ENCODE results near the gene OXA1L. TPM values are rescaled to one million over a fixed set of nuclear protein-coding genes. Genes with fewer than 3 reads are reported as not detected.
"Not testable (repeated sequence)": the region's sequence is repeated elsewhere in the genome, so short reads cannot be mapped to it uniquely, and the experiment has no call there.

OXA1L gene
- 82.8 and 106 TPM in 2 replicates for total RNA-seq (2014; rRNA removed; shearing (Covaris generic))

DNA sequence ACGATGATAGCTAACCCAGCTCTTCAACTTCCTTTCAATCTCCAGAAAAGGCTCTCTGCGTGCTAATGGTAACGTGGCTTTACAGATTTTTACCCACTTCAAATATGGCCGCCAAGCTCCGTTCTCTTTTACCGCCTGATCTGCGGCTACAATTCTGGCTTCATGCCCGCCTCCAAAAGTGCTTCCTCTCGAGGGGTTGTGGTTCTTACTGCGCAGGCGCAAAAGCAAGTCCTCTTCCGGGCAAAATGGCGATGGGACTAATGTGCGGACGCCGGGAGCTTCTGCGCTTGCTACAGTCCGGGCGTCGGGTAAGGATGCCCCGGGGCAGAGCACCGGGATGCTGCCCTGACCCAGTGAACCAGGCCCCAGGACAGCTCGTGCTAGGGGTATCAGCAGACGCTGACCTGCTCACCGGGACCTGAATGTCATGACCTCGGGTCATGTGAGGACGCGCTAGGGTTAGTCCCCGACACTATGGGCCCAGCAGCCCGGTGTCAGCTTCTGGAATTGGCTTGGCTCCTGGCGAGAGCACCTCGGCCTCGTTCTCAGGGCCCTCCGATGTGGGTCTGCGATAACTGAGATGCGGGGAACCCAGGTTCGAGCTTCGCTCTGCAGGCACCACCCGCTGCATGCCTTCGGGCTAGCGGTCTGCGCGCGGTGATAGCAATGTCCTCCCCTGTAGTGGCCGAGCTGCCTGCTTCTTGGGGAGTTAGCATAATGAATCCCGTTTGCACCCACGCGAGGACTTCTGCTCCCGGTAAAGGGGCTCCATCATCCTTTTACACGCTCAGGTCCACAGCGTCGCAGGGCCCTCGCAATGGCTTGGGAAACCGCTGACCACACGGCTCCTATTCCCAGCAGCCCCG lies at the start of gene OXA1L:
TSS of gene OXA1L (plus strand) at position 232 of the 866 bp plus-strand sequence. CDS start at position 246, 14 bp downstream.
- DNase-seq (ENCODE audit: low read depth), result peak; percentile 95

DNA sequence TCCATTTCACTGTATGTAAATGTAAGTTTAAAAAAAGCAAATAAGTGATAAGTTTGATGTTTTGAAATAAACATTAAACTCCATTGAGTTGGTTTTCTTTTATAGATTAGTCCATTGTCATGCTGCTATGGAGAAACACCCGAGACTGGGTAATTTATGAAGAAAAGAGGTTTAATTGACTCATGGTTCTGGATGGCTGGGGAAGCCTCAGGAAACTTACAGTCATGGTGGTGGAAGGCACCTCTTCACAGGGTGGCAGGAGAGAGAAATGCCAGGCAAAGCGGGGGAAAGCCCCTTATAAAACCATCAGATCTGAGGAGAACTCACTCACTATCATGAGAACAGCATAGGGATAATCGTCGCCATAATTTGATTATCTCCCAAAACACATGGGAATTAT lies 48.4 kb upstream of the OXA1L start:
- no peak for DNase-seq (ENCODE audit: low read depth)

DNA sequence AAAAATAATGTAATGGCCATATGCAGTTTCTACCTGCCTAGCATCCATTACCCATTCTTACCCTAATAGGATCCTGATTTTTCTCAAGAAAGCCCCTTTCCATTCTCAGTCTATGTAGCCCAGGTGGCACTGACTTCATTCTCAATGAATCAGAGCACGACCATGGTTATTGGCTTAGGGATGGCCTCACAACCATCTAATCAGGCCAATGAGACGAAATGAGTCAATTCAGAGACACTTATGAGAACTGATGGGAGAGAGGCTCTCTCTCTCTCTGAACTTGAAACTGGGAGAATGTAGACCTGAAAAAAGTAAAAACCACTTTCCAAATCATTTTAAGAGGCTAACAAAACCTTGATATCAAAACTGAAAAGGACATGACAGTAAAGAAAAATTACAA lies 45.3 kb upstream of the OXA1L start:
- no peak for DNase-seq (ENCODE audit: low read depth)

DNA sequence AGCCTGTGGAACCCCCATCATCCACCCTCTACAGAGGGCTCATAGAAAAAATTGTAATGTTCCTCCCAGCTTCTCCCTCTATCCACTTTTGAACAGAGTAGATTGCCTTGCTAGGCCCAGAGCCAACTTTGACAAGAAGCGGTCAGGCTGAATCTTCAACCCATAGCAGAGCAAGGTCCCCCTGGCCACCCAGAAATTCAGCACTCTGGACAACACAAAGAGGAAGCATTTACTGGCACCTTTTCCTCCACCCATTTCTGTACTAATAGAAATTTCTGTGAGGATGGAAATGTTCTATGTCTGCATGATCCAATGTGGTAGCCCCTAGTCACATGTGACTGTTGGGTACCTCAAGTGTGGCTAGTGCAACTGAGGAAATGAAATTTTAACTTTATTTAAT lies 42.7 kb upstream of the OXA1L start:
- no peak for DNase-seq (ENCODE audit: low read depth)

DNA sequence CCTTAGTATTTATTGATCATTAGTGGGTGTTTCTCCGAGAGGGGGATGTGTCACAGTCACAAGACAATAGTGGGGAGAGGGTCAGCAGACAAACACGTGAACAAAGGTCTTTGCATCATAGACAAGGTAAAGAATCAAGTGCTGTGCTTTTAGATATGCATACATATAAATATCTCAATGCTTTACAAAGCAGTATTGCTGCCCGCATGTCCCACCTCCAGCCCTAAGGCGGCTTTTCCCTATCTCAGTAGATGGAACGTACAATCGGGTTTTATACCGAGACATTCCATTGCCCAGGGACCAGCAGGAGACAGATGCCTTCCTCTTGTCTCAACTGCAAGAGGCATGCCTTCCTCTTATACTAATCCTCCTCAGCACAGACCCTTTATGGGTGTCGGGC lies 41.6 kb upstream of the OXA1L start:
- not testable (repeated sequence) for DNase-seq (ENCODE audit: low read depth)

DNA sequence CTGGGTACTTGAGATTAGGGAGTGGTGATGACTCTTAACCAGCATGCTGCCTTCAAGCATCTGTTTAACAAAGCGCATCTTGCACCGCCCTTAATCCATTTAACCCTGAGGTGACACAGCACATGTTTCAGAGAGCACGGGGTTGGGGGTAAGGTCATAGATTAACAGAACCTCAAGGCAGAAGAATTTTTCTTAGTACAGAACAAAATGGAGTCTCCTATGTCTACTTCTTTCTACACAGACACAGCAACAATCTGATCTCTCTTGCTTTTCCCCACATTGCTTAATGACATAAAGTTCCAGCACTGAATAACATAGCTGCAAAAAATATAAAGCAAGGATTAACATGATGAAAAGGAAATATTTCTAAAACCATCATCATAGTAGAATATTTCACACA lies 41.1 kb upstream of the OXA1L start:
- not testable (repeated sequence) for DNase-seq (ENCODE audit: low read depth)

DNA sequence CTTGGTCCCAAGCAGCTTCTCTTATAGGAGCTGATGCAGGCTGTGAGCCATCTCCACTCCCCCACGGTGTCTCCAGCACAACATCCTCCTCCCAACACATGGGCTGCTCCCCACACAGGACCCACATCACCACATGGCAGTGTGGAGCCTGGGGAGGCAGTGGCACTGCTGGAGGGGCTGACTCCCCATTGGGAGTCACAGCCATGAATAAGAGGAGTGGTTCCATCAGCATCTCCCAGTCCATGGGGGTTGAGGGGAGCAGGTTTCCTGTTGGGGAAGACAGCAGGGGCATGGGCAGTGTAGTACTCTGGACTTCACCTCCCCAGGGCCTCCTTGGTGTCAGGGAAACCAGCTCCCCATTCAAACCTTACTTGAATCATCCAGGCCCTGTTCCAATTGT lies 40.5 kb upstream of the OXA1L start:
- no peak for DNase-seq (ENCODE audit: low read depth)

DNA sequence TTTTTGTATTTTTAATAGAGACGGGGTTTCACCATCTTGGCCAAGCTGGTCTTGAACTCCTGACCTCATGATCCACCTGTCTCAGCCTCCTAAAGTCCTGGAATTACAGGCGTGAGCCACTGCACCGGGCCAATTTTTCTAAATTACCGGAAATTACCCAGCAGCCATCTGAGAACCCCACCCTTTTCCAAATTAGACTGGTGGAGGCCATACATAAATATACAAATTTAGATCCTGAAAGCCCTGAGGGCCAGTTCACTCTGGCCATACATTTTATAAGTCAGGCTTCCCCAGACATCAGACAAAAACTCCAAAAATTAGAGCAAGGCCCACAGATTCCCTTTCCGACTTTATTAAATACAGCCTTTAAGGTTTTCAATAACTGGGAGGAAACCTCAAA lies 34.4 kb upstream of the OXA1L start:
- not testable (repeated sequence) for DNase-seq (ENCODE audit: low read depth)

DNA sequence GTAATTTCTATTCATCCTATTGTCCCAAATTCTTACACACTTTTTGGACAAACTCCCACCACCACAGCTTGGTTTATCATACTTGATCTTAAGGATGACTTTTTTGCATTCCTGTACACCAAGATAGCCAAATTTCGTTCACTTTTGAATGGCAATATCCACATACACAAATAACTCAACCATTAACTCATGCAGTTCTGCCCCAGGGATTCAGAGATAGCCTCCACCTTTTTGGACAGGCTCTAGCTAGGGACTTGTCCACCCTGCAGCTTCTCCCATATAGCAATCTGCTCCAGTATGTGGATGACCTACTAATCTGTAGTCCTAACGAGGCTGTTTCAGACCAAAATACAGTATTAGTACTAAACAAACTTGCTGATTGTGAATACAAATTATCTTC lies 32.7 kb upstream of the OXA1L start:
- DNase-seq (ENCODE audit: low read depth), result no peak

DNA sequence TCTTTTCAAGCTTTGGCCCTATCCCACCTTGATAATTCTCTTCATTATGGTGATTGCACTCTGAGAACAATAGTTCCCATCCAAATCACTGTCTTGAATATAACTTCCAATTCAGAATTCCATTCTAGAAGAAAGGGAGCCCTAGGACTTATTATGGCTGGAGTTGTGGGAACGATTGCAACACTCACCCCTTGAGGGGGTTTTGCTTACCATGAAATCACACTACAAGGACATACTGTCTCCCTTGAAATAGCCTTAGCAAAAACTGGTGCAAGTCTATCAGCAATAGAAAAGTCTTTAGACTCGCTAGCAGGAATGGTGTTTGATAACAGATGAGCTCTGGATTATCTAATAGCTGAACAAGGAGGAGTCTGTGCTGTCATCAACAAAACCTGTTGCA lies 31.4 kb upstream of the OXA1L start:
- peak; percentile 29 for DNase-seq (ENCODE audit: low read depth)

DNA sequence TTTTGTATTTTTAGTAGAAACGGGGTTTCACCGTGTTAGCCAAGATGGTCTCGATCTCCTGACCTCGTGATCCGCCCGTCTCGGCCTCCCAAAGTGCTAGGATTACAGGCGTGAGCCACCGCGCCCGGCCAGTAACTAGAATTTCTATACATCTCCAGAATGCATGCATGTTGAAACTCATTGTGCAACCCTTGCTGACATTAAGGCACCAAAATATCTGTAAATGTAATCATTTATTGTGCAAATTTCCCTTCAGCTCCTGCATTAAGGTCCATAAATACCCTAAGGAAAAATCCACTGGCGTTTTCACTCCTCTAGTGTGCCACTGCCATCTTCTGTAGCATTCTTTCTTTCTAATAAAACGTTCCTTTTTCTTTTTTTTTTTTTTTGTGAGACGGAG lies 30.1 kb upstream of the OXA1L start:
- DNase-seq (ENCODE audit: low read depth), result not testable (repeated sequence)

DNA sequence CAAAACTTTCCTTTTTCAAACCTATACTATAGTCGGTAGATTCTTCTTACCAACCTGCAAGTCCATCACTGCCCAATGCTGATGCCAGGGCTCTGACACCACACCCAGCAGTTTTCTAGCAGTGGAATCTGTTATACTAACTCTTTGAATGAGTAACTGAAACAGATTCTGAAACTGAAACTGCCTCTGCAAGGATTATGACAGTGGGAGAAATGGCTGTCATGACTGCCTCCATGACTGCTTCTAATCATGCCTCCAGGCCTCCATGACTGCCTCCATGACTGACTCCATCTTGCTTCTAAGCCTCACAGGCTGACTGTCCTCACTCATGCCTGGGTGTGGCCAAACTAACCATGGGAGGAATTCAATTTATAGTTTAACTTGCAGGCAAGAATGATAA lies 29.4 kb upstream of the OXA1L start:
- no peak for DNase-seq (ENCODE audit: low read depth)

DNA sequence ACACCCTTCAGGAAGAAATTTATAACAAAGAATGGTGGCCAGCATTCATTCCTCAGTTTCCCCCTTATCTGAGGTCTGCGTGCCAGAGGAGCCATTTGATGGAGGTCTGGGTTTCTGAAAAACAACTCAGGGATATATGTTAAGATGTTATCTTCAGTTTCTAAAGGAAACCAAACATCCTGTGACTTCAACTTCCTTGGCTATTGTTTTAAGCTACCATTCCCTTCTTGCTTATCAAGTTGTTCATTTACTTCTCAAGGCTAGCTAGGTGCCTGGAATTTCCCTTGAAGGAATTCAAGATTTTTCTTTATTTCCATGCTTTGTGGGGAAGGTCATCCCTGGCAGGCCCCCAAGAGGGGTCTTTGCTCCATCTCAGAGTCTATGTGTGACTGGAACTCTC lies 27.1 kb upstream of the OXA1L start:
- no peak for DNase-seq (ENCODE audit: low read depth)

DNA sequence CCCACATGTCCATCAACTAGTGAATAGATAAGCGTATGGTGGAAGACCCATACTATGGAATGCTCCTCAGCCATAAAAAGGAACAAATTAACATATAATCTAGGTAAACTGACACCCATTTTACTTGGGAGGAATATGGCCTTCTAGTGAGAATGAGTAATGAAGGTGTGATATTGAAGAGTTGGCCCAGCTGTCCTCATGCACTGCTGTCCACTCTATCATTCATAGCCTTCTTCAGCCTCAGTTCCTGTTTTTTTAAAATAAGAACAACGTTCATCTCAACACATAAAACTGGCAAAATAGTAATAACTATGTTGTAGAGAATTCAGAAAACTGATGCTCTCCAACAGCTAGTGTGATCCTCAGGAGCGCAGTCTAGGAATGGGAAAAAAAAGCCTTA lies 26.5 kb upstream of the OXA1L start:
- DNase-seq (ENCODE audit: low read depth), result no peak

DNA sequence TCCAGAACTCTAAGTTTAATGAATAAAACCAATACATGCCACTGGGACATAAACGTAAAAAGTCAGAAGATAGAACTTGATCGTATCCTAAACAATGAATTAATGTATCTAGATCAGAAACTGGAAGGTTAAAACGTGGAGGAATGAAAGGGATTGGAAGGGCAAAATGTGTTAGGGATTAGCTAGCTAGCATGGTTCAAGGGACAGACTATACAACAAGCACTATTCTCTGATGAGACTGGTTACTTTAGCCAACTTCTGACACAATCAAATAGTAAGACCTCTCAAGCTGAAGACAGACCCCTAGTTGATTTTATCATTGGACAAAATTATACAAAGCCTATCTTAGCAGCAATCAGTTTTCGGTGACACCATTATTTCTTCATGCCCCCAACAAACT lies 18.7 kb upstream of the OXA1L start:
- DNase-seq (ENCODE audit: low read depth), result no peak

DNA sequence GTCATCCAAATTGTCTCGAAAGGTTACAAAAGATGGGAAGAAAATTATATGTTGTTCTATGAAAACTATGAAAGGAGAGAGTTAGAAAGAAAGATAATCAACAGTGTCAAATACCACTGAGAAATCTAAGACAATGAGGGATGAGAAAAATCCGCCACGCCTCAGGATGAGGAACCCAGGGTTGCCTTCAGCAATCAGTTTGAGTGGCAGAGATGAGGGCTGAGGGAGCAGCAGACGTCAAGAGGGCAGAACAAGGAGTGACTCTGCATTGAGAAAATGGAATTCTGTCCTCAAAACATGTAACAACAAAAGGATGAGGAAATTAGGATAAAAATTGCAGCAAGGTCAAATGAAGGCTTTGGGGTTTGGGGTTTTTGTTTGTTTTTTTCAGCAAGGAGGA lies 18.3 kb upstream of the OXA1L start:
- DNase-seq (ENCODE audit: low read depth), result no peak

DNA sequence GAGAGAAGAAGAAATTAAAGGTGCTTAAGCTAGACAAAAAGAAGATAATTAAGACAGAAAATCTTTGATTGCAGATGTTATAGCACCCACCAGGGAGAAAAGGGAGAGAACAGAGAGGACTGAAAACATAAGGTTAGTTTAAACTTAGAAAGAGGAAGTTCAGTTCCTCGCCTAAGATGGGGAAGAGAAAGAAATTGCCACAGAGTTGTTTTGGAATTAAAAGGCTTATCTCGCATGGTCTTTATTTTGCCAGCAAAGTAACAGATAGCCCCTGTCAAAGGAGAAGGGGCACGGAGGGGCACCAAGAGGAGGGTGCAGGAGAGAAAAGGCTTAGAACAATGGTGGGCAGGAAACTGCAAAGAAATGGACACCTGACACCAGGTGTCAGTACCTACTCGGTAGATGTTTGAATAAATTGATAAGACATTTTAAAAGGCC lies 17.8 kb upstream of the OXA1L start:
- DNase-seq (ENCODE audit: low read depth), result no peak

DNA sequence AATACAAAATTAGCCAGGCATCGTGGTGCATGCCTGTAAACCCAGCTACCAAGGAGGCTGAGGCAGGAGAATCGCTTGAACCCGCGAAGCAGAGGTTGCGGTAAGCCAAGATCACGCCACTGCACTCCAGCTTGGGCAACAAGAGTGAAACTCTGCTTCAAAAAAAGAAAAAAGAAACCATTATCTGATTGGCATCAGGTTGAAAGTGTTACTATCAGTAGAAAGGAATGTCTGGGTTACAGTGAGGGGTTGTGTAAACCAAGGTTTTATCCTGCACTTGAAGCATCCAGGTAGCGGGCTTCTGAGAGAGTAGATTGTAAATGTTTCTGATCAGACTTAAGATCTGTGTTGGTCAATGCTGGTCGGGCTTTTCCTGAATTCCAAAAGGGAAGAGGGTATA lies 14.1 kb upstream of the OXA1L start:
- DNase-seq (ENCODE audit: low read depth), result no peak

DNA sequence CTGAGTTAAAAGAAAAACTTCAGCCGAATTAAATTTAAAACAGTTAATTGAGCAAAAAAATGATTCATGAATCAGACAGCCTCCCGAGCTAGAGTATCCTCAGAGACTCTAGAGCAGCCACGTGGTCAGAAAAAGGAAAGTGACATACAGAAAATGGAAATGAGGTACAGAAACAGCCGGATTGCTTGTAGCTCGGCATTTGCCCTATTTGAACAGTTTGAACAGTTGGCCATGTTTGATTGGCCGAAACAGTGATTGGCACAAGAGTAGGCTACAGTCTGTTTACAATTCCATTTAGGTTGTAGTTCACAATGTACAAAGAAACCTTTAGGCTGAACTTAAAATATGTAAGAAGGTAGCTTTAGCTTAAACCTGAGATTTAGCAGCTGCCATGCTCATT lies 12.9 kb upstream of the OXA1L start:
- DNase-seq (ENCODE audit: low read depth), result peak; percentile 37

DNA sequence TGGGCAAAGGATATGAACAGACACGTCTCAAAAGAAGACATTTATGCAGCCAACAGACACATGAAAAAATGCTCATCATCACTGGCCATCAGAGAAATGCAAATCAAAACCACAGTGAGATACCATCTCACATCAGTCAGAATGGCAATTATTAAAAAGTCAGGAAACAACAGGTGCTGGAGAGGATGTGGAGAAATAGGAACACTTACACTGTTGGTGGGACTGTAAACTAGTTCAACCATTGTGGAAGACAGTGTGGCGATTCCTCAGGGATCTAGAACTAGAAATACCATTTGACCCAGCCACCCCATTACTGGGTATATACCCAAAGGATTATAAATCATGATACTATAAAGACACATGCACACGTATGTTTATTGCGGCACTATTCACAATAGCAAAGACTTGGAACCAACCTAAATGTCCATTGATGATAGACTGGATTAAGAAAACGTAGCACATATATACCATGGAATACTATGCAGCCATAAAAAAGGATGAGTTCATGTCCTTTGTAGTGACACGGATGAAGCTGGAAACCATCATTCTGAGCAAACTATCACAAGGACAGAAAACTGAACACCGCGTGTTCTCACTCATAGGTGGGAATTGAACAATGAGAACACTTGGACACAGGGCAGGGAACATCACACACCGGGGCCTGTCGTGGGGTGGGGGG lies 8.4 kb upstream of the OXA1L start:
- DNase-seq (ENCODE audit: low read depth), result not testable (repeated sequence)

DNA sequence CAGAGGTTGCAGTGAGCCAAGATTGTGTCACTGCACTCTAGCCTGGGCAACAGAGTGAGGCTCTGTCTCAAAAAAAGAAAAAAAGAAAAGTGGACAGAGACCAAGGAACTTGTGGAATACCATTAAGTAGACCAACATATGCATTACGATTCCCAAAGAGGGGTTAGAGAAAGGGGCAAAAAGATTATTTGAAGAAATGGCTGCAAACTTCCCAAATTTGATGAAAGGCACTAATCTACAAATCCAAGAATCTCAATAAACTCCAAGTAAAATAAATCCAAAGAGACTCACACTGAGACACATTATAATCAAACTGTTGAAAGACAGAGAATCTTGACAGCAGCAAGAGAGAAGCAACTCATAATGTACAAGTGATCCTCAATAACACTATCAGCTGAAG lies 4.8 kb upstream of the OXA1L start:
- no peak for DNase-seq (ENCODE audit: low read depth)

DNA sequence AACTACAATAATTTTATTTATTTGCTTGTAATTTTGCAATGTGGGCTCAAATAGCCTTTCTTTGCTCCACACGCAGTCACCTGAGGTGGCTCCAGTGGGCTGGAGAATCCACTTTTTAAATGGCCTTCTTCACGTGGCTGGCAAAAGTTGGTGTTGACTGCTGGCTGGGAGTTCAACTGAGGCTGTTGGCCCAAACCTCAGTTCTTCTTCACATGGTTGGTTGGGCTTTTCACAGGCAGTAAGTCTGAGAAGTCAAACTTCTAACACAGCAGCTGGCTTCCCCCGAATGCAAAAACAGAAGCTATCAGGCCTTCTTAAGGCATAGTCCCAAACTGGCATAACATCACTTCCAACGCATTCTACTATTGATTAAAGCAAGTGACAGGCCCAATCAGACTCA lies 2.1 kb upstream of the OXA1L start:
- no peak for DNase-seq (ENCODE audit: low read depth)

DNA sequence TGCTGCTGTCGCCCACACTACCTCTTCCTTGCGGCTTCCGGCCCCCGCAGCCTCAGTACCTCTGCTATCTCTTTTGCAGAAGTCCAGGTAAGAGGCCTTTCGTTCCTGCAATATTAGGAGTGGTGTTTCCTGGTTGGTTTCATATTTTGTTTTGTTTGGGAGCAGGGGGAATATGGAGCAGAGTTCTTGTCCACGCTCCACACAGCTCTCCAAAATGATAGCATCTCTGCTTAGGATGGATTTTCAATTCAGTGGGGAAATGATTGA lies 768 bp downstream of the OXA1L start:
- no peak for DNase-seq (ENCODE audit: low read depth)

DNA sequence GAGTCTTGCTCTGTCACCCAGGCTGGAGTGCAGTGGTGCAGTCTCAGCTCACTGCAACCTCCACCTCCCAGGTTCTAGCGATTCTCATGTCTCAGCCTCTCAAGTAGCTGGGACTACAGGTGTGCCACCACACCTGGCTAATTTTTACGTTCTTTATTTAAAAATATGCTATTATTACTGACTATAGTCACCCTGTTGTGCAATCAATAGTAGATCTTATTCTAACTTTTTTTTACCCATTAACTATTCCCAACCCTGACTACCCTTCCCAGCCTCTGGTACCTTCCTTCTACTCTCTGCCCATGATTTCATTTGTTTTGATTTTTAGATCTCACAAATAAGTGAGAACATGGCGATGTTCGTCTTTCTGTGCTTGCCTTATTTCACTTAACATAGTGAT lies 2.5 kb downstream of the OXA1L start:
- DNase-seq (ENCODE audit: low read depth), result no peak
